ENCODE data around the gene RHOT1. TPM values are rescaled to one million over a fixed set of nuclear protein-coding genes. Genes with fewer than 3 reads are reported as not detected.
"Not testable (repeated sequence)": the region's sequence is repeated elsewhere in the genome, so short reads cannot be mapped to it uniquely, and the experiment has no call there.

RHOT1 gene
- total RNA-seq, 1 experiment from 2014 or later: 33.3 TPM

GRCh38 chr17:32126325-32126724 is 16.0 kb upstream of the RHOT1 start:
- TF ChIP-seq CTCF (IDR thresholded peaks at IDR 0.05; ENCODE audit: insufficient read depth in 1 of 2, low read depth in 1 of 2, low read length in 1 of 2, severe bottlenecking in 1 of 2, unreplicated experiment in 1 of 2): no peak
- no peaks in the 10 kb centered on the region for H3K27me3 ChIP-seq (replicated peaks; ENCODE audit: control insufficient read depth, insufficient read depth, low read length)
- no peaks in the 10 kb centered on the region for H3K36me3 Mint-ChIP-seq (ENCODE audit: insufficient read depth, unreplicated experiment)
- intact Hi-C loops (cut with micrococcal nuclease; ENCODE audit: unreplicated experiment): no loop called here
- CTCF ChIA-PET: interaction anchor here (1.3 kb wide), 1 partner anchor 13 kb away, joined by 4 read pairs; no protein-coding TSS in a partner anchor
- H3K9me3 Mint-ChIP-seq (ENCODE audit: unreplicated experiment): no peaks in the 10 kb centered on the region
- no TSS peak for BruUV-seq (replicated peaks)
- H3K9me3 ChIP-seq: no peaks in the 10 kb centered on the region
- no peaks in the 10 kb centered on the region for H3K36me3 ChIP-seq (ENCODE audit: control insufficient read depth, insufficient read depth, low read length)
- peaks cover 8% of the 10 kb centered on the region; the same call in 1 of the 2 replicates for H3K4me1 ChIP-seq
- H3K27ac Mint-ChIP-seq (ENCODE audit: unreplicated experiment): no peak overlapping the region
- POLR2A ChIA-PET: no interaction called here
- H3K27me3 Mint-ChIP-seq (ENCODE audit: insufficient read depth, unreplicated experiment): no peaks in the 10 kb centered on the region
- H3K4me3 ChIP-seq (ENCODE audit: low read depth, low read length): no peak overlapping the region
- no peak for DNase-seq
- H3K4me3 Mint-ChIP-seq (ENCODE audit: unreplicated experiment): no peak overlapping the region
- H3K4me1 Mint-ChIP-seq (ENCODE audit: low read depth, unreplicated experiment): no peaks in the 10 kb centered on the region

- no peaks in the 10 kb centered on the region for H3K27me3 Mint-ChIP-seq (ENCODE audit: insufficient read depth, unreplicated experiment)
- H3K4me3 Mint-ChIP-seq (ENCODE audit: unreplicated experiment): peak overlapping the region; percentile 83
- no peaks in the 10 kb centered on the region for H3K36me3 ChIP-seq (ENCODE audit: control insufficient read depth, insufficient read depth, low read length)
- H3K9me3 Mint-ChIP-seq (ENCODE audit: unreplicated experiment): no peaks in the 10 kb centered on the region
- H3K4me1 ChIP-seq: peaks cover 8% of the 10 kb centered on the region; the same call in 1 of the 2 replicates
- no TSS peak for BruUV-seq (replicated peaks)
- no peak for TF ChIP-seq CTCF (IDR thresholded peaks at IDR 0.05; ENCODE audit: insufficient read depth in 1 of 2, low read depth in 1 of 2, low read length in 1 of 2, severe bottlenecking in 1 of 2, unreplicated experiment in 1 of 2)
- no peak overlapping the region for H3K27ac Mint-ChIP-seq (ENCODE audit: unreplicated experiment)
- CTCF ChIA-PET: no interaction called here
- no peaks in the 10 kb centered on the region for H3K36me3 Mint-ChIP-seq (ENCODE audit: insufficient read depth, unreplicated experiment)
- no peak for DNase-seq
- no peaks in the 10 kb centered on the region for H3K9me3 ChIP-seq
- POLR2A ChIA-PET: no interaction called here
- H3K4me3 ChIP-seq (ENCODE audit: low read depth, low read length): peak overlapping the region; percentile 58; the same call in 1 of the 2 replicates
- intact Hi-C loops (cut with micrococcal nuclease; ENCODE audit: unreplicated experiment): no loop called here
- H3K27me3 ChIP-seq (replicated peaks; ENCODE audit: control insufficient read depth, insufficient read depth, low read length): no peaks in the 10 kb centered on the region
- H3K4me1 Mint-ChIP-seq (ENCODE audit: low read depth, unreplicated experiment): no peaks in the 10 kb centered on the region
Observed at GRCh38 chr17:32126746-32127145, 15.6 kb upstream of the RHOT1 start.

GRCh38 chr17:32127158-32127897 is 15.0 kb upstream of the RHOT1 start:
- DNase-seq: peak; percentile 72 to 78

GRCh38 chr17:32128470-32128869 is 13.8 kb upstream of the RHOT1 start:
- H3K36me3 Mint-ChIP-seq (ENCODE audit: insufficient read depth, unreplicated experiment); intact Hi-C loops (cut with micrococcal nuclease; ENCODE audit: unreplicated experiment); H3K27ac Mint-ChIP-seq (ENCODE audit: unreplicated experiment); DNase-seq; H3K9me3 Mint-ChIP-seq (ENCODE audit: unreplicated experiment); H3K27me3 ChIP-seq (replicated peaks; ENCODE audit: control insufficient read depth, insufficient read depth, low read length); BruUV-seq (replicated peaks); H3K36me3 ChIP-seq (ENCODE audit: control insufficient read depth, insufficient read depth, low read length); H3K4me1 ChIP-seq; H3K27me3 Mint-ChIP-seq (ENCODE audit: insufficient read depth, unreplicated experiment); H3K9me3 ChIP-seq; H3K4me3 ChIP-seq (ENCODE audit: low read depth, low read length); POLR2A ChIA-PET; H3K4me1 Mint-ChIP-seq (ENCODE audit: low read depth, unreplicated experiment): not testable (repeated sequence)
- CTCF ChIA-PET: interaction anchor here (1.0 kb wide), 1 partner anchor 12 kb away, joined by 5 read pairs; no protein-coding TSS in a partner anchor
- peak overlapping the region; percentile 38 for H3K4me3 Mint-ChIP-seq (ENCODE audit: unreplicated experiment)

More at GRCh38 chr17:32127158-32127897, 15.0 kb upstream of the RHOT1 start:
- Histone ChIP-seq H3K9me3 (no peaks in the 10 kb centered on the region), H3K4me3 (ENCODE audit: low read depth, low read length) (peak overlapping the region; percentile 58), H3K27me3 (replicated peaks; ENCODE audit: control insufficient read depth, insufficient read depth, low read length) (no peaks in the 10 kb centered on the region), H3K36me3 (ENCODE audit: control insufficient read depth, insufficient read depth, low read length) (no peaks in the 10 kb centered on the region), H3K4me1 (peaks cover 8% of the 10 kb centered on the region; the same call in 1 of the 2 replicates)
- ChIA-PET POLR2A (interaction anchor here (0.6 kb wide), 1 partner anchor 11 kb away, joined by 3 read pairs; no protein-coding TSS in a partner anchor), CTCF (no interaction called here)
- Mint-ChIP-seq H3K36me3 (ENCODE audit: insufficient read depth, unreplicated experiment) (no peaks in the 10 kb centered on the region), H3K9me3 (ENCODE audit: unreplicated experiment) (no peaks in the 10 kb centered on the region), H3K27me3 (ENCODE audit: insufficient read depth, unreplicated experiment) (no peaks in the 10 kb centered on the region), H3K4me1 (ENCODE audit: low read depth, unreplicated experiment) (no peaks in the 10 kb centered on the region), H3K27ac (ENCODE audit: unreplicated experiment) (peak overlapping the region; percentile 49), H3K4me3 (ENCODE audit: unreplicated experiment) (peak overlapping the region; percentile 83)
- intact Hi-C loops (cut with micrococcal nuclease; ENCODE audit: unreplicated experiment): no loop called here
- no peak for TF ChIP-seq CTCF (IDR thresholded peaks at IDR 0.05; ENCODE audit: insufficient read depth in 1 of 2, low read depth in 1 of 2, low read length in 1 of 2, severe bottlenecking in 1 of 2, unreplicated experiment in 1 of 2)
- BruUV-seq (replicated peaks): no TSS peak

Data from Caco-2 (cell line).